GM23338 (cell line): ENCODE measurements around the gene CABCOCO1. TPM values are rescaled to one million over a fixed set of nuclear protein-coding genes. Genes with fewer than 3 reads are reported as not detected.

ENCODE experiments used
- ATAC-seq: fragments of 200-7000 bp; cut with Tn5 transposase; 3 replicates; pipeline ENCODE4 v1.9.1; 2020
- DNase-seq: peaks from one replicate; pipeline ENCODE4 v3.0.0-alpha.2; 2015; ENCODE audit warnings: low spot score
- H2AFZ ChIP-seq: fragments of 200-600 bp; sonication (generic); 2 replicates; pipeline ENCODE4 v1.8.0; 2016; ENCODE audit warnings: antibody characterized with exemption, mild to moderate bottlenecking, moderate library complexity
- H3F3A ChIP-seq: fragments of 200-600 bp; sonication (generic); replicated peaks from 2 replicates; pipeline ENCODE4 v1.8.0; 2017; ENCODE audit warnings: antibody characterized with exemption, mixed run types, low read depth
- H3K27ac ChIP-seq: fragments of 200-600 bp; sonication (generic); 2 replicates; pipeline ENCODE4 v1.6.1; 2016; ENCODE audit warnings: low read depth
- H3K27me3 ChIP-seq: fragments of 200-600 bp; sonication (generic); 2 replicates; pipeline ENCODE4 v1.8.0; 2016; ENCODE audit warnings: mild to moderate bottlenecking, mixed run types, moderate library complexity; ENCODE audit not compliant: insufficient read depth
- H3K36me3 ChIP-seq: fragments of 200-600 bp; sonication (generic); 2 replicates; pipeline ENCODE4 v1.8.0; 2016; ENCODE audit warnings: mild to moderate bottlenecking; ENCODE audit not compliant: insufficient read depth
- H3K4me1 ChIP-seq: fragments of 200-600 bp; sonication (generic); 2 replicates; pipeline ENCODE4 v1.8.0; 2016; ENCODE audit warnings: mild to moderate bottlenecking, moderate library complexity; ENCODE audit not compliant: insufficient read depth
- H3K4me2 ChIP-seq: fragments of 200-600 bp; sonication (generic); 2 replicates; pipeline ENCODE4 v1.7.1; 2017; ENCODE audit warnings: mixed run types
- H3K4me3 ChIP-seq: fragments of 200-600 bp; sonication (generic); 2 replicates; pipeline ENCODE4 v1.6.1; 2016; ENCODE audit warnings: mixed run types
- H3K79me2 ChIP-seq: fragments of 200-600 bp; sonication (generic); replicated peaks from 2 replicates; pipeline ENCODE4 v1.8.0; 2017; ENCODE audit warnings: mild to moderate bottlenecking; ENCODE audit not compliant: insufficient read depth
- H3K9me2 ChIP-seq: fragments of 200-600 bp; sonication (generic); 2 replicates; pipeline ENCODE4 v1.8.0; 2017; ENCODE audit not compliant: insufficient read depth
- H4K20me1 ChIP-seq: fragments of 200-600 bp; sonication (generic); replicated peaks from 2 replicates; pipeline ENCODE4 v1.8.0; 2017; ENCODE audit warnings: mild to moderate bottlenecking; ENCODE audit not compliant: insufficient read depth
- H3K27ac Mint-ChIP-seq: 2 replicates; pipeline ENCODE4 v1.8.0; 2020; ENCODE audit warnings: inconsistent platforms, mild to moderate bottlenecking, moderate library complexity, mixed read lengths
- H3K27me3 Mint-ChIP-seq: 3 replicates; pipeline ENCODE4 v1.8.0; 2022; ENCODE audit warnings: low read depth, mild to moderate bottlenecking, moderate library complexity, mixed read lengths, inconsistent platforms; ENCODE audit not compliant: insufficient read depth, poor library complexity
- H3K36me3 Mint-ChIP-seq: 3 replicates; pipeline ENCODE4 v1.8.0; 2021; ENCODE audit warnings: low read depth, mild to moderate bottlenecking, inconsistent platforms, moderate library complexity, mixed read lengths
- H3K4me1 Mint-ChIP-seq: 3 replicates; pipeline ENCODE4 v1.8.0; 2020; ENCODE audit warnings: mild to moderate bottlenecking, inconsistent platforms, mixed read lengths
- H3K4me3 Mint-ChIP-seq: 3 replicates; pipeline ENCODE4 v1.8.0; 2021; ENCODE audit warnings: moderate library complexity, mild to moderate bottlenecking, inconsistent platforms, mixed read lengths
- H3K9me3 Mint-ChIP-seq: 3 replicates; pipeline ENCODE4 v1.8.0; 2020; ENCODE audit warnings: moderate library complexity, mild to moderate bottlenecking, inconsistent platforms, mixed read lengths
- CREB1 ChIP-seq: fragments of 250-450 bp; sonication (Bioruptor Pico); IDR thresholded peaks from 2 replicates; pipeline ENCODE4 v1.5.0; 2020; ENCODE audit warnings: low read depth, mild to moderate bottlenecking, moderate library complexity
- EZH2phosphoT487 ChIP-seq: fragments of 200-600 bp; sonication (generic); IDR thresholded peaks from one replicate; pipeline ENCODE4 v1.8.1; 2018; ENCODE audit warnings: antibody characterized with exemption; ENCODE audit not compliant: unreplicated experiment
- JUNB ChIP-seq: IDR thresholded peaks from one replicate; pipeline ENCODE4 v1.6.1; 2016; ENCODE audit warnings: antibody characterized with exemption; ENCODE audit not compliant: unreplicated experiment
- NANOG ChIP-seq: IDR thresholded peaks from 2 replicates; pipeline ENCODE4 v1.6.1; 2016; ENCODE audit warnings: antibody characterized with exemption, borderline replicate concordance
- REST ChIP-seq: IDR thresholded peaks from one replicate; pipeline ENCODE4 v1.6.1; 2018; ENCODE audit warnings: antibody characterized with exemption; ENCODE audit not compliant: unreplicated experiment
- ZNF331 ChIP-seq: fragments of 250-450 bp; sonication (Bioruptor Pico); IDR thresholded peaks from 2 replicates; pipeline ENCODE4 v1.5.0; 2020; ENCODE audit warnings: low read depth, mild to moderate bottlenecking, moderate library complexity
- polyA plus RNA-seq: library from polyadenylated mRNA; unstranded; fragments of >200 nt; fragmentation: Nextera tagmentation; extraction: Ambion mirVana; gene quantifications from 2 replicates; pipeline ENCODE4 v1.2.1, GENCODE V29; 2016
- total RNA-seq: library from RNA; depleted of rRNA; stranded (reverse); fragments of >200 nt; shearing (Covaris generic); gene quantifications from 2 replicates; pipeline ENCODE4 v1.2.3, GENCODE V29; 2014
- TF ChIP-seq, protein P1 (sequence below), 2 experiments: fragments of 200-600 bp in 1 of 2; sonication (generic) in 1 of 2; conservative IDR thresholded peaks; 2 replicates each; pipeline versions ENCODE4 v1.5.1 to v1.6.1; 2016 to 2017; ENCODE audit warnings: antibody characterized with exemption in 2 of 2, low read depth in 2 of 2, mild to moderate bottlenecking in 2 of 2, moderate library complexity in 1 of 2

CABCOCO1 gene
- total and polyA plus RNA-seq, 2 experiments from 2014 or later, result not detected

DNA sequence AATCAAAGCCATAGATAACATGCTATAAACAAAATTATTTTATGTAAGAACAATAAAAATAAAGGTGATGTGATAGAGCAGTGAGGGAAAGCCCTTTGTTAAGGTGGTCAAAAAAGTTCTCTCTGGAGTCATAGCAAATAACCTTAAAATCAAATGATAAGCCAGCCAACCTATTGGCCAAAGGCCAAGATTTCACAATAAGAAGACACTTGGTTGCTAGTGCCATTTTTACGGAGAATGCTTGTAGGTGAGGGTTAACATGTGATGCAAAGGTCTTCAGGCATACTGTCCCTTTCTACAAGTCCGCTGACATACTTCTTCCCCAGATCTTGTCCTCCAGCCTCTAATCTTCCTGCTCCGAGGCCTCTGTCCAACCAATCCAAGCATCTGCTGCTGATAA lies 140.5 kb downstream of the CABCOCO1 start:
- Histone ChIP-seq H3F3A (no peaks in the 10 kb centered on the region), H3K4me2 (no peak overlapping the region), H2AFZ (no peak overlapping the region), H3K36me3 (no peaks in the 10 kb centered on the region), H3K9me2 (peaks cover 20% of the 10 kb centered on the region; the same call in 1 of the 2 replicates), H3K79me2 (no peaks in the 10 kb centered on the region), H3K4me3 (no peak overlapping the region), H3K27ac (no peak overlapping the region), H3K27me3 (no peaks in the 10 kb centered on the region), H3K4me1 (no peaks in the 10 kb centered on the region), H4K20me1 (no peaks in the 10 kb centered on the region)
- no peak for DNase-seq
- TF ChIP-seq REST, result no peak
- no peak for TF ChIP-seq CREB1 (CRISPR knock-in tag)
- TF ChIP-seq ZNF331, result no peak
- no peak for TF ChIP-seq JUNB
- no peaks in the 10 kb centered on the region for H3K27me3 Mint-ChIP-seq
- ATAC-seq, result no peak
- no peak overlapping the region for H3K27ac Mint-ChIP-seq
- H3K36me3 Mint-ChIP-seq, result no peaks in the 10 kb centered on the region
- no peak overlapping the region for H3K4me3 Mint-ChIP-seq
- H3K9me3 Mint-ChIP-seq, result no peaks in the 10 kb centered on the region
- no peaks in the 10 kb centered on the region; the same call in 2 of the 3 replicates for H3K4me1 Mint-ChIP-seq

DNA sequence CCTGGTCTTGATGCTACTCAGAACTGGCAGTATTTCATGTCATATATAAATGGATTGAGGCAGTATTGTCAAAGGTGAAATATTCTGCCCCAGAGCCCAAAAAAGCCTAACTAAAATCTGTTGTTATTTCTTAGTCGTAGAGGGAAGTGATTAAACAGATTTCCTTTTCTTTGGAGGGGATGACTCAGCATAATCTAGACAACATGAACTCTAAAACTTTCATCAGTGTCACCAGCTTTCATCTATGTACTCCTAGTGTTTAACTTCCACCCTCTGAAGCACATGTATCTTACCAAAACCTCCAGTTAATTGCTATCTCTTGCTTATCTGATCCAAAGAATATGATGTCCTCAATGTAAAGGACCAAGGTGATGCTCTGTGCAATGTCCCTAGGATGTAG lies 141.7 kb downstream of the CABCOCO1 start:
- Mint-ChIP-seq H3K36me3 (no peaks in the 10 kb centered on the region), H3K27me3 (no peaks in the 10 kb centered on the region), H3K4me3 (no peak overlapping the region), H3K9me3 (no peaks in the 10 kb centered on the region), H3K27ac (no peak overlapping the region; the same call in 1 of the 2 replicates), H3K4me1 (no peaks in the 10 kb centered on the region)
- H3K27me3 ChIP-seq, result no peaks in the 10 kb centered on the region
- no peaks in the 10 kb centered on the region for H3K36me3 ChIP-seq
- H3K79me2 ChIP-seq, result no peaks in the 10 kb centered on the region
- no peak overlapping the region for H3K4me3 ChIP-seq
- DNase-seq (no peak), ATAC-seq (no peak)
- H3K4me1 ChIP-seq, result no peaks in the 10 kb centered on the region
- H3K27ac ChIP-seq, result no peak overlapping the region
- no peaks in the 10 kb centered on the region for H3F3A ChIP-seq
- H3K4me2 ChIP-seq, result no peak overlapping the region
- peaks cover 20% of the 10 kb centered on the region; the same call in 1 of the 2 replicates for H3K9me2 ChIP-seq
- no peaks in the 10 kb centered on the region for H4K20me1 ChIP-seq
- no peak overlapping the region for H2AFZ ChIP-seq
- TF ChIP-seq REST (no peak), JUNB (no peak), ZNF331 (no peak), NANOG (no peak), EZH2phosphoT487 (no peak)
- TF ChIP-seq, protein P1, sequence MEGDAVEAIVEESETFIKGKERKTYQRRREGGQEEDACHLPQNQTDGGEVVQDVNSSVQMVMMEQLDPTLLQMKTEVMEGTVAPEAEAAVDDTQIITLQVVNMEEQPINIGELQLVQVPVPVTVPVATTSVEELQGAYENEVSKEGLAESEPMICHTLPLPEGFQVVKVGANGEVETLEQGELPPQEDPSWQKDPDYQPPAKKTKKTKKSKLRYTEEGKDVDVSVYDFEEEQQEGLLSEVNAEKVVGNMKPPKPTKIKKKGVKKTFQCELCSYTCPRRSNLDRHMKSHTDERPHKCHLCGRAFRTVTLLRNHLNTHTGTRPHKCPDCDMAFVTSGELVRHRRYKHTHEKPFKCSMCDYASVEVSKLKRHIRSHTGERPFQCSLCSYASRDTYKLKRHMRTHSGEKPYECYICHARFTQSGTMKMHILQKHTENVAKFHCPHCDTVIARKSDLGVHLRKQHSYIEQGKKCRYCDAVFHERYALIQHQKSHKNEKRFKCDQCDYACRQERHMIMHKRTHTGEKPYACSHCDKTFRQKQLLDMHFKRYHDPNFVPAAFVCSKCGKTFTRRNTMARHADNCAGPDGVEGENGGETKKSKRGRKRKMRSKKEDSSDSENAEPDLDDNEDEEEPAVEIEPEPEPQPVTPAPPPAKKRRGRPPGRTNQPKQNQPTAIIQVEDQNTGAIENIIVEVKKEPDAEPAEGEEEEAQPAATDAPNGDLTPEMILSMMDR (conservative IDR thresholded peaks at IDR 0.05; ENCODE audit: low read depth in 2 of 2), result no peak
